Hepatocyte (in vitro differentiated cells): ENCODE measurements around the gene UBE2I.

Source experiments
- EZH2 ChIP-seq: fragments of 200-600 bp; sonication (generic); IDR thresholded peaks from 2 replicates; pipeline ENCODE4 v1.6.1; 2016; ENCODE audit warnings: antibody characterized with exemption, mild to moderate bottlenecking, borderline replicate concordance
- TF ChIP-seq, protein P1 (sequence below): fragments of 200-600 bp; sonication (generic); IDR thresholded peaks from 2 replicates; pipeline ENCODE4 v1.5.1; 2016; ENCODE audit warnings: antibody characterized with exemption, mild to moderate bottlenecking; ENCODE audit not compliant: poor library complexity

- TF ChIP-seq, protein P1, sequence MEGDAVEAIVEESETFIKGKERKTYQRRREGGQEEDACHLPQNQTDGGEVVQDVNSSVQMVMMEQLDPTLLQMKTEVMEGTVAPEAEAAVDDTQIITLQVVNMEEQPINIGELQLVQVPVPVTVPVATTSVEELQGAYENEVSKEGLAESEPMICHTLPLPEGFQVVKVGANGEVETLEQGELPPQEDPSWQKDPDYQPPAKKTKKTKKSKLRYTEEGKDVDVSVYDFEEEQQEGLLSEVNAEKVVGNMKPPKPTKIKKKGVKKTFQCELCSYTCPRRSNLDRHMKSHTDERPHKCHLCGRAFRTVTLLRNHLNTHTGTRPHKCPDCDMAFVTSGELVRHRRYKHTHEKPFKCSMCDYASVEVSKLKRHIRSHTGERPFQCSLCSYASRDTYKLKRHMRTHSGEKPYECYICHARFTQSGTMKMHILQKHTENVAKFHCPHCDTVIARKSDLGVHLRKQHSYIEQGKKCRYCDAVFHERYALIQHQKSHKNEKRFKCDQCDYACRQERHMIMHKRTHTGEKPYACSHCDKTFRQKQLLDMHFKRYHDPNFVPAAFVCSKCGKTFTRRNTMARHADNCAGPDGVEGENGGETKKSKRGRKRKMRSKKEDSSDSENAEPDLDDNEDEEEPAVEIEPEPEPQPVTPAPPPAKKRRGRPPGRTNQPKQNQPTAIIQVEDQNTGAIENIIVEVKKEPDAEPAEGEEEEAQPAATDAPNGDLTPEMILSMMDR, result no peak
- no peak for TF ChIP-seq EZH2
These were observed 3.6 kb upstream of the UBE2I start for GRCh38 chr16:1305823-1306222.
